Smooth muscle cell of the umbilical artery (primary cell): Measurements from ENCODE around the gene RIF1. TPM values are rescaled to one million over a fixed set of nuclear protein-coding genes. Genes with fewer than 3 reads are reported as not detected.

Source experiments
- total RNA-seq: library from RNA; depleted of rRNA; stranded (reverse); fragments of >200 nt; gene quantifications from 2 replicates; pipeline ENCODE4 v1.2.3, GENCODE V29; 2014

The RIF1 gene, protein sequence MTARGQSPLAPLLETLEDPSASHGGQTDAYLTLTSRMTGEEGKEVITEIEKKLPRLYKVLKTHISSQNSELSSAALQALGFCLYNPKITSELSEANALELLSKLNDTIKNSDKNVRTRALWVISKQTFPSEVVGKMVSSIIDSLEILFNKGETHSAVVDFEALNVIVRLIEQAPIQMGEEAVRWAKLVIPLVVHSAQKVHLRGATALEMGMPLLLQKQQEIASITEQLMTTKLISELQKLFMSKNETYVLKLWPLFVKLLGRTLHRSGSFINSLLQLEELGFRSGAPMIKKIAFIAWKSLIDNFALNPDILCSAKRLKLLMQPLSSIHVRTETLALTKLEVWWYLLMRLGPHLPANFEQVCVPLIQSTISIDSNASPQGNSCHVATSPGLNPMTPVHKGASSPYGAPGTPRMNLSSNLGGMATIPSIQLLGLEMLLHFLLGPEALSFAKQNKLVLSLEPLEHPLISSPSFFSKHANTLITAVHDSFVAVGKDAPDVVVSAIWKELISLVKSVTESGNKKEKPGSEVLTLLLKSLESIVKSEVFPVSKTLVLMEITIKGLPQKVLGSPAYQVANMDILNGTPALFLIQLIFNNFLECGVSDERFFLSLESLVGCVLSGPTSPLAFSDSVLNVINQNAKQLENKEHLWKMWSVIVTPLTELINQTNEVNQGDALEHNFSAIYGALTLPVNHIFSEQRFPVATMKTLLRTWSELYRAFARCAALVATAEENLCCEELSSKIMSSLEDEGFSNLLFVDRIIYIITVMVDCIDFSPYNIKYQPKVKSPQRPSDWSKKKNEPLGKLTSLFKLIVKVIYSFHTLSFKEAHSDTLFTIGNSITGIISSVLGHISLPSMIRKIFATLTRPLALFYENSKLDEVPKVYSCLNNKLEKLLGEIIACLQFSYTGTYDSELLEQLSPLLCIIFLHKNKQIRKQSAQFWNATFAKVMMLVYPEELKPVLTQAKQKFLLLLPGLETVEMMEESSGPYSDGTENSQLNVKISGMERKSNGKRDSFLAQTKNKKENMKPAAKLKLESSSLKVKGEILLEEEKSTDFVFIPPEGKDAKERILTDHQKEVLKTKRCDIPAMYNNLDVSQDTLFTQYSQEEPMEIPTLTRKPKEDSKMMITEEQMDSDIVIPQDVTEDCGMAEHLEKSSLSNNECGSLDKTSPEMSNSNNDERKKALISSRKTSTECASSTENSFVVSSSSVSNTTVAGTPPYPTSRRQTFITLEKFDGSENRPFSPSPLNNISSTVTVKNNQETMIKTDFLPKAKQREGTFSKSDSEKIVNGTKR (N-terminal part only)
- 30.6 and 47.4 TPM in 2 replicates for total RNA-seq

DNA sequence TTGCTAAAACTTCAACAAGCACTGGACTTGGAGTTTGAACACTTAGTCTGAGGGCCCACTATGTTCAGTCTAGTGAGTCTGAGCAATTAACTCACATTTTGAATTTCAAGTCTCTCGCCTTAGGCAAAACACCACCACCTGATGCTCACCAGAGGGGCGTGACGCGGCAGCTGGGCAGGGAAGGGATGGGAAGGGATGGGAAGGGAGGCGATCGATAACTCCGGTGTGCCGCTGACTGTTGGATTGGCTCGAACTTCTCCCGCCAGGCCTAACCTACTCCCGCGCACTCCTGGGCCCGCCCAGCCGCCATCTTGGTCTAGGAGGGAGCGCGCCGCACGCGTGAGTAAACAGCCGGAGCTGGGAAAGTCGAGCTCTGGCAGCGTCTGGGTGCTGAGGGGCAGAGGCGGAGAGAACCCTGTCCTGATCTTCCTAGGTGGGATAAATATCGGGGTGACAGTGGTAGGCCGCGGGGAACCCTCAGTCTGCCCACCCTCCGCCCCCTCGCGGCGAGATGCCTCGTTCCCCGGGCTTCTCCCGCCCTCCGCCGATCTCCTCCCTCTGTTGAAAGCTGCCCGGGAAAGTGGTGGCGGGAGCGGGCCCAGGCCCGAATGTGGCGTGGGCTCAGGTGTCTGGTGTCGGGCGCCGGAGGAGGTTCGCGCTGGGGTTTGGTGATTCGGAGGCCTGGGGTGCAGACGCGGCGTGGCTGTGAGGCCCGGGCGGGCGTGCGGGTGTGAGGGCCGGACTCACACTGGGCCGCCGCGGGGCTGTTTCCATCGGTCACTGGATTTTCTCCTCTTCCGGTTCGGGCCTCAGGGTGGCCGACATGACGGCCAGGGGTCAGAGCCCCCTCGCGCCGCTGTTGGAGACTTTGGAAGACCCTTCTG, at the start of gene RIF1:
RIF1 (plus strand) TSS at position 302 of the 884 bp plus-strand sequence; CDS start at position 824, 522 bp downstream.

Other genes starting within 250 kb of the RIF1 start
- 3.1 and 4.8 TPM in 2 replicates for gene RBM43, start 148.0 kb upstream of the RIF1 start, total RNA-seq
- 7.8 and 8.0 TPM in 2 replicates for gene NMI, start 120.2 kb upstream of the RIF1 start, total RNA-seq
- gene TNFAIP6, start 52.3 kb upstream of the RIF1 start, total RNA-seq = 2.3 and 41.6 TPM in 2 replicates